ENCODE measurements around the gene ERBB4.
A peak's percentile ranks its signal among the peaks of the same experiment; 100 is the strongest.

The ERBB4 gene

GRCh38 chr2:212546669-212547068 is 8.1 kb upstream of the ERBB4 start:
- no peak for TF ChIP-seq CTCF (conservative IDR thresholded peaks at IDR 0.05; ENCODE audit: low read depth, low read length)
- no peak overlapping the region for H3K27ac ChIP-seq
- no peaks in the 10 kb centered on the region for H3K79me2 ChIP-seq (ENCODE audit: insufficient read depth, low read depth)
- H3K36me3 ChIP-seq (ENCODE audit: insufficient read depth), result no peaks in the 10 kb centered on the region
- H3K27me3 ChIP-seq (ENCODE audit: insufficient read depth, low read depth), result no peaks in the 10 kb centered on the region
- H3K4me1 ChIP-seq (ENCODE audit: low read depth, poor library complexity, severe bottlenecking), result no peaks in the 10 kb centered on the region
- H3K4me3 ChIP-seq (IDR thresholded peaks at IDR 0.05; ENCODE audit: insufficient read depth, low read depth, low read length), result no peak overlapping the region
- H3K4me2 ChIP-seq, result no peak overlapping the region
- H4K20me1 ChIP-seq (ENCODE audit: insufficient read depth), result no peaks in the 10 kb centered on the region
- no peak overlapping the region for H3K9ac ChIP-seq
- H2AFZ ChIP-seq (ENCODE audit: low read depth), result no peak overlapping the region

GRCh38 chr2:212540341-212540740 is 1.7 kb upstream of the ERBB4 start:
- no peaks in the 10 kb centered on the region for H3K27me3 ChIP-seq (ENCODE audit: insufficient read depth, low read depth)
- no peaks in the 10 kb centered on the region for H4K20me1 ChIP-seq (ENCODE audit: insufficient read depth)
- no peak overlapping the region for H3K27ac ChIP-seq
- H3K9ac ChIP-seq, result no peak overlapping the region
- H3K4me2 ChIP-seq, result no peak overlapping the region
- no peak overlapping the region for H2AFZ ChIP-seq (ENCODE audit: low read depth)
- no peaks in the 10 kb centered on the region for H3K79me2 ChIP-seq (ENCODE audit: insufficient read depth, low read depth)
- no peak for TF ChIP-seq CTCF (conservative IDR thresholded peaks at IDR 0.05; ENCODE audit: low read depth, low read length)
- H3K4me1 ChIP-seq (ENCODE audit: low read depth, poor library complexity, severe bottlenecking), result no peaks in the 10 kb centered on the region
- no peak overlapping the region for H3K4me3 ChIP-seq (IDR thresholded peaks at IDR 0.05; ENCODE audit: insufficient read depth, low read depth, low read length)
- no peaks in the 10 kb centered on the region for H3K36me3 ChIP-seq (ENCODE audit: insufficient read depth)

- no peaks in the 10 kb centered on the region for H3K36me3 ChIP-seq (ENCODE audit: insufficient read depth)
- no peaks in the 10 kb centered on the region for H3K79me2 ChIP-seq (ENCODE audit: insufficient read depth, low read depth)
- no peak overlapping the region; the same call in 1 of the 2 replicates for H3K9ac ChIP-seq
- TF ChIP-seq CTCF (conservative IDR thresholded peaks at IDR 0.05; ENCODE audit: low read depth, low read length), result no peak
- no peaks in the 10 kb centered on the region for H4K20me1 ChIP-seq (ENCODE audit: insufficient read depth)
- H3K4me3 ChIP-seq (IDR thresholded peaks at IDR 0.05; ENCODE audit: insufficient read depth, low read depth, low read length), result no peak overlapping the region
- no peaks in the 10 kb centered on the region for H3K27me3 ChIP-seq (ENCODE audit: insufficient read depth, low read depth)
- no peak overlapping the region for H3K4me2 ChIP-seq
- no peak overlapping the region for H3K27ac ChIP-seq
- H3K4me1 ChIP-seq (ENCODE audit: low read depth, poor library complexity, severe bottlenecking), result no peaks in the 10 kb centered on the region
- H2AFZ ChIP-seq (ENCODE audit: low read depth), result peak overlapping the region; percentile 50
Measured at GRCh38 chr2:212539072-212539880, 674 bp upstream of the ERBB4 start.

- H3K36me3 ChIP-seq (ENCODE audit: insufficient read depth), result no peaks in the 10 kb centered on the region
- H3K27me3 ChIP-seq (ENCODE audit: insufficient read depth, low read depth), result no peaks in the 10 kb centered on the region
- no peak overlapping the region; the same call in 1 of the 2 replicates for H3K9ac ChIP-seq
- H3K4me3 ChIP-seq (IDR thresholded peaks at IDR 0.05; ENCODE audit: insufficient read depth, low read depth, low read length), result no peak overlapping the region
- no peaks in the 10 kb centered on the region for H4K20me1 ChIP-seq (ENCODE audit: insufficient read depth)
- no peak for TF ChIP-seq CTCF (conservative IDR thresholded peaks at IDR 0.05; ENCODE audit: low read depth, low read length)
- no peak overlapping the region for H3K27ac ChIP-seq
- H2AFZ ChIP-seq (ENCODE audit: low read depth), result peak overlapping the region; percentile 50; the same call in 1 of the 2 replicates
- no peaks in the 10 kb centered on the region for H3K4me1 ChIP-seq (ENCODE audit: low read depth, poor library complexity, severe bottlenecking)
- no peak overlapping the region; the same call in 1 of the 2 replicates for H3K4me2 ChIP-seq
- no peaks in the 10 kb centered on the region for H3K79me2 ChIP-seq (ENCODE audit: insufficient read depth, low read depth)
Measured at GRCh38 chr2:212537726-212538304, 787 bp downstream of the ERBB4 start.

Data from KMS-11 (cell line).